NOMO-1 (cell line): ENCODE data around the gene AHCYL2.
"Not testable (repeated sequence)": the region's sequence is repeated elsewhere in the genome, so short reads cannot be mapped to it uniquely, and the experiment has no call there.

Experiments
- DNase-seq, 2 experiments: peaks; one replicate each; lab custom pipeline; 2025; ENCODE audit not compliant: unreplicated experiment in 2 of 2; lab: John Stamatoyannopoulos, UW

AHCYL2 gene

GRCh38 chr7:129208667-129209066 is 16.2 kb upstream of the AHCYL2 start:
- DNase-seq: no peak

- no peak for DNase-seq
Measured at GRCh38 chr7:129209067-129209926, 15.5 kb upstream of the AHCYL2 start.

GRCh38 chr7:129210256-129210988 is 14.4 kb upstream of the AHCYL2 start:
- DNase-seq: peak; percentile 5 to 33

DNA sequence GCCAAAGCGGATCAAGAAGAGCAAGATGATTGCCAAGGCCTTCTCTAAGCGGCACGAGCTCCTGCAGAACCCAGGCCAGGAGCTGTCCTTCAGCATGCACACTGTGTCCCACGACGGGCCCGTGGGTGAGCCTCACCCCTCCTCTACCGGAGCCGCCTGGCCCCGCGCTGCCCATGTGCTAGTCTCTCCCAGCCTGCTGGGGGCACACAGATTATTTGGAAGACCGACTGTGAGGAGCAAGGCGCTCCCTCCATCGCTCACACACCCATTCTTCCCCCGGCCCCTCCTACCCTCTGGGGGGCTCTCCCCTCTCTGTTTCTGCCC is 13.9 kb upstream of the AHCYL2 start:
- DNase-seq: no peak

- no peak for DNase-seq
Measured at GRCh38 chr7:129212126-129212525, 12.7 kb upstream of the AHCYL2 start.

DNA sequence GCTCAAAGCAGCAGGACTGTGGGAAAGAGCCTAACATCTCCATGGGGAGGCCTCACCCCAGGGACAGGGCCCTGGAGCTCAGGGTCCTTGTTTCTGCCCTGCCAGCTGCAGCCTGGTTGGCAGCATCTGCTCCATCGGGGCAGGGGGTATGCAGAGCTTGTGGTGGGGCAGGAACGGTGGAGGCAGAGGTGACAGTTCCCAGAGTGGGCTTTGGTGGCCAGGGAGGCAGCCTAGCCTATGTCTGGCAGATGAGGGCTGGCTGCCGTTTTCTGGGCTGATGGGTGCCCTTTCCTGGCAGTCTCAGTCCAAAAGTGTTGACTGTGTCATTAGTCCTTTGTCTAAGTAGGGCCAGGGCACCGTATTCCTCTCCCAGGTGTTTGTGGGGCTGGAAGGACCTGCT is 12.2 kb upstream of the AHCYL2 start:
- no peak for DNase-seq

DNA sequence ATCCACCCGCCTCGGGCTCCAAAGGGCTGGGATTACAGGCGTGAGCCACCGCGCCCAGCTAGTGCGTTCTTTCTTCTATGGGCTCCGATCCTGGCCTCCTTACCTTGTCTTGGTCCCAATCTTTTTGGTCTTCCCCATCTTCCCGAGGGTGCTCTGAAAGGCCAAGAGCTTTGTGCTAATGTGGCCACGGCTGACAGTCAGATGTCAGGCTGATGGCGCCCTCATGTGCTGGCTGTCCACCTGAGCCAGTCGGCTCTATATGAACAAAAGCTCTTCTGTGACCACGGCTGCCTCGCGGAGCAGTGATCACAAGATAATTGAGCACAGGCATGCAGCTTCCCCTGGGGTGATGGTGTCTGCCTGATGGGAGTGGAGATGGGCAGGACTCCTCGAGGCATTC is 11.0 kb upstream of the AHCYL2 start:
- peak; percentile 1 to 12 for DNase-seq

GRCh38 chr7:129215691-129216090 is 9.1 kb upstream of the AHCYL2 start:
- not testable (repeated sequence) for DNase-seq

DNA sequence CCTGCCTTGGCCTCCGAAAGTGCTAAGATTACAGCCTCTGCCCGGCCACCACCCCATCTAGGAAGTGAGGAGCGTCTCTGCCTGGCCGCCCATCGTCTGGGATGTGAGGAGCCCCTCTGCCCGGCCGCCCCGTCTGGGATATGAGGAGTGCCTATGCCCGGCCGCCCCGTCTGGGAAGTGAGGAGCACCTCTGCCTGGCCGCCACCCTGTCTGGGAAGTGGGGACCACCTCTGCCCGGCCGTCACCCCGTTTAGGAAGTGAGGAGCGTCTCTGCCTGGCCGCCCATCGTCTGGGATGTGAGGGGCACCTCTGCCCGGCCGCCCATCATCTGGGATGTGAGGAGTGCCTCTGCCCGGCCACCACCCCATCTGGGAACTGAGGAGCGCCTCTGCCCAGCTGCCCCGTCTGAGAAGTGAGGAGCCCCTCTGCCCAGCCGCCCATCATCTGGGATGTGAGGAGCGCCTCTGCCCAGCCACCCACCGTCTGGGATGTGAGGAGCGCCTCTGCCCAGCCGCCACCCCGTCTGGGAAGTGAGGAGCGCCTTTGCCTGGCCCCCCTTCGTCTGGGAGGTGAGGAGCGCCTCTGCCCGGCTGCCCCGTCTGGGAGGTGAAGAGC is 8.6 kb upstream of the AHCYL2 start:
- not testable (repeated sequence) for DNase-seq

GRCh38 chr7:129216821-129217416 is 7.9 kb upstream of the AHCYL2 start:
- not testable (repeated sequence) for DNase-seq

- peak; percentile 12 to 20 for DNase-seq
Measured at GRCh38 chr7:129218514-129219062, 6.2 kb upstream of the AHCYL2 start.

GRCh38 chr7:129219166-129219565 is 5.7 kb upstream of the AHCYL2 start:
- not testable (repeated sequence) for DNase-seq

- no peak for DNase-seq
Measured at GRCh38 chr7:129222064-129222463, 2.8 kb upstream of the AHCYL2 start.

DNA sequence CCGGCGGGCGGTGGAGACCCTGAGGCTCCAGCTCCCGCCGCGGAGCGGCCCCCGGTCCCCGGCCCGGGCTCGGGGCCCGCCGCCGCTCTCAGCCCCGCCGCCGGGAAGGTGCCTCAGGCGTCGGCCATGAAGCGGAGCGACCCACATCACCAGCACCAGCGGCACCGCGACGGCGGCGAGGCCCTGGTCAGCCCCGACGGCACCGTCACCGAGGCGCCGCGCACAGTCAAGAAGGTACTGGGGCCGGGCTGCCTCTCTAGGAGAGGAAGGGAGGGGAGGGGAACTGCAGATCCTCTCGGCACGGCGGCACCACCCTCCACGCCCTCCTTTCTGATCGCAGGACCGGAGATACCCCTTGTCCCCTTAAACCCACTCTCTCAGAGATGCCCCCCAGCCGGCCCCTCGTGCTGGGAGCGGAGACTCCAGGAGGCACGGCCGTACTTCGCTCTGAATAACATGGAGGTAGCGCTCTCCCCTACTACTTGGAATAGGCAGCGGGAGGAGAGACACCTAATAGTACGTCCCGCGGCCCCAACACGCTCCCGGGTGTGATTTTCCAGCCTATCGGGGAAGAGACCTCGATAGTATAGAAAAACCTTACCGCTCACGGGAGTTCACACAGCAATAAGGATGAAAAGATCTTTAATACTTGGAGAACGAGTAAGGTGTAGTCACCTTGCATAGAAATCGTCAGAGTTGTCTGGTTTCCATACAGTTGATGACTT is 538 bp downstream of the AHCYL2 start:
- peak; percentile 9 to 11 for DNase-seq

- no peak for DNase-seq
Measured at GRCh38 chr7:129225931-129226572, 1.2 kb downstream of the AHCYL2 start.

DNA sequence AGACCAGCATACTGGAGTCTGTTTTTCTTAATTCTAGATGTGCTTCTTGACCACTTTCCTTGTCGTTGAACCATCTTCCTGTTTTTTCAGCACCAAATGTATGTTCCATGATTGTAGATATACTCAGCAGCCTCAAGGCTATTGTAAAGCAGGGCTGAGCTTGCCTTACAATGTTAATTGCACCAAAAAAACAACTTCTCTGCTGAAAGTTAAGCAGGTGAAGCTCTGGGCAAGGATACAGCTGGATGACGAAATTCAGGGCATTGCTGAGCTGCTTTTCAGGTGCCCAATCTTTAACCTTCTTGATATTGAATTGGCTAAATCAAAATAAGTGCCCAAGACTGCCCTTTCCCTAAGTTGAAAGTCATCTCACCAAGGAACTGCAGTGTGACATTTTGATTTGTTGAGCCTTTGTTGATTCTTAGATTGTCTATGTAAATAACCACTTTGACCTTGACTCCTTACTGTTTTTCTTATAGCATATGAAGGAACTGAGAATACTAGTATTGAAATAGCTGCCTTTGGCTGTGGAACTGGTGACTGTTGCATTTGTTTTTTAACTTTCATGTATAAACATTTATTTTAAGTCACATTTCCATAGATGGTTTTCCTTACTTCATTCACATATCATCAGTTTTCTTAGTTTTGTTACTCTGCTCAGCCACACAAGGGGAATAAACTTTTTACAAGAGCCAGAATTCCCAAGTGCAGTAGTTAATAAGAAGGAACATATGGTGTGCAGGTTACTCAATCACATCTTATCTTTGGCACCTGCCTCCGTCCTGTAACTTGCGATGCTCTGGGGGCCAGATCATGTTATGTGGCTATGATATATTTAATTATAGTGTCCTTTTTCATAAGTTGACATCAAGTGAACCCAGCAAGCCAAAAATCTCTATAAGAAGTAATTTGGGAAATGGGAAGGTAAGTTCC is 3.1 kb downstream of the AHCYL2 start:
- no peak for DNase-seq

- DNase-seq: no peak
Measured at GRCh38 chr7:129228633-129229032, 3.8 kb downstream of the AHCYL2 start.

GRCh38 chr7:129231666-129232065 is 6.8 kb downstream of the AHCYL2 start:
- no peak for DNase-seq

DNA sequence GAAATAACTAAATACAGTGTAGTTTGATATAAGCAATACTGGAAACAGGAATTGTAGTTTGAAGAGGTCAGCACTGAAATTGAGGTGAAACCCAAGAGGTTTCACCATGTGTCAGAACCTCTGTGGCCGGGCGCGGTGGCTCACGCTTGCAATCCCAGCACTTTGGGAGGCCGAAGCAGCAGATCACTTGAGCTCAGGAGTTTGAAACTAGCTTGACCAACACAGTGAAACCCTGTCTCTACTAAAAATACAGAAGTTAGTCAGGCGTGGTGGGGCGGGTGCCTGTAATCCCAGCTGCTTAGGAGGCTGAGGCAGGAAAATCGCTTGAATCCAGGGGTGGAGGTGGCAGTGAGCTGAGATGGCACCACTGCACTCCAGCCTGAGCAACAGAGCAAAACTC is 13.7 kb downstream of the AHCYL2 start:
- DNase-seq: no peak
